WTC11 (cell line): ENCODE results near the gene ARHGEF33. TPM values are rescaled to one million over a fixed set of nuclear protein-coding genes. Genes with fewer than 3 reads are reported as not detected.

Source experiments
- ATAC-seq: fragments of 200-7000 bp; cut with Tn5 transposase; 2 replicates; pipeline ENCODE4 v1.10.0; 2021; ENCODE audit warnings: mild to moderate bottlenecking, moderate library complexity
- CTCF ChIA-PET: fragments of 300-600 bp; sonication (Branson Sonifier 250); formaldehyde crosslinking; loops from one replicate; lab custom pipeline; 2021; ENCODE audit warnings: antibody characterized with exemption; lab: Charles Lee
- POLR2A ChIA-PET: fragments of 350-600 bp; sonication (Branson Sonifier 250); formaldehyde crosslinking; loops from one replicate; lab custom pipeline; 2021; ENCODE audit warnings: antibody characterized with exemption; lab: Charles Lee
- DNase-seq: peaks from one replicate; pipeline ENCODE4 v3.0.0; 2021; ENCODE audit warnings: low spot score
- H3K27ac Mint-ChIP-seq: 2 replicates; pipeline ENCODE4 v1.8.0; 2021; ENCODE audit warnings: mixed read lengths
- H3K27me3 Mint-ChIP-seq: 2 replicates; pipeline ENCODE4 v1.8.0; 2021; ENCODE audit warnings: low read depth, mild to moderate bottlenecking, moderate library complexity, mixed read lengths
- H3K36me3 Mint-ChIP-seq: 2 replicates; pipeline ENCODE4 v1.8.0; 2021; ENCODE audit warnings: mixed read lengths
- H3K4me1 Mint-ChIP-seq: 2 replicates; pipeline ENCODE4 v1.8.0; 2022; ENCODE audit warnings: mixed read lengths
- H3K4me3 Mint-ChIP-seq: 2 replicates; pipeline ENCODE4 v1.8.0; 2021; ENCODE audit warnings: mild to moderate bottlenecking, moderate library complexity, mixed read lengths
- H3K9me3 Mint-ChIP-seq: 2 replicates; pipeline ENCODE4 v1.8.0; 2021; ENCODE audit warnings: mixed read lengths
- E2F5 ChIP-seq: sonication (generic); formaldehyde crosslinking; IDR thresholded peaks from 2 replicates; pipeline ENCODE4 v1.8.1; 2022; ENCODE audit warnings: mild to moderate bottlenecking, moderate library complexity, missing genetic modification reagents
- FOXJ3 ChIP-seq: sonication (generic); formaldehyde crosslinking; IDR thresholded peaks from 2 replicates; pipeline ENCODE4 v1.9.0; 2021; ENCODE audit warnings: missing genetic modification reagents, mild to moderate bottlenecking, borderline replicate concordance
- FOXK1 ChIP-seq: sonication (generic); formaldehyde crosslinking; IDR thresholded peaks from 2 replicates; pipeline ENCODE4 v1.8.0; 2022; ENCODE audit warnings: mild to moderate bottlenecking, moderate library complexity, missing genetic modification reagents
- MYBL2 ChIP-seq: sonication (generic); formaldehyde crosslinking; IDR thresholded peaks from 2 replicates; pipeline ENCODE4 v1.8.1; 2023; ENCODE audit warnings: mild to moderate bottlenecking, moderate library complexity, missing genetic modification reagents
- SMAD4 ChIP-seq: sonication (generic); formaldehyde crosslinking; IDR thresholded peaks from 2 replicates; pipeline ENCODE4 v1.8.0; 2022; ENCODE audit warnings: mild to moderate bottlenecking, missing genetic modification reagents
- TP53 ChIP-seq: sonication (generic); formaldehyde crosslinking; IDR thresholded peaks from 2 replicates; pipeline ENCODE4 v1.8.1; 2023; ENCODE audit warnings: mild to moderate bottlenecking, missing genetic modification reagents
- ZNF416 ChIP-seq: fragments of 250-450 bp; sonication (Bioruptor Pico); IDR thresholded peaks from 2 replicates; pipeline ENCODE4 v1.9.0; 2021; ENCODE audit warnings: mild to moderate bottlenecking, inconsistent platforms
- total RNA-seq: library from RNA; stranded (reverse); gene quantifications from 3 replicates; pipeline ENCODE4 v1.2.3, GENCODE V29; 2021
- TF ChIP-seq, protein P1 (sequence below): sonication (generic); formaldehyde crosslinking; IDR thresholded peaks from 2 replicates; pipeline ENCODE4 v1.8.1; 2023; ENCODE audit warnings: mild to moderate bottlenecking, missing genetic modification reagents, borderline replicate concordance
- TF ChIP-seq, protein P2 (sequence below): sonication (generic); formaldehyde crosslinking; IDR thresholded peaks from 2 replicates; pipeline ENCODE4 v1.8.1; 2023; ENCODE audit warnings: mild to moderate bottlenecking, missing genetic modification reagents, moderate library complexity
- TF ChIP-seq, protein P3 (sequence below): fragments of 250-450 bp; sonication (Bioruptor Pico); IDR thresholded peaks from 2 replicates; pipeline ENCODE4 v1.9.0; 2021; ENCODE audit warnings: mild to moderate bottlenecking
- TF ChIP-seq, protein P4 (sequence below): fragments of 200-600 bp; IDR thresholded peaks from 2 replicates; pipeline ENCODE4 v1.8.0; 2022; ENCODE audit warnings: antibody characterized with exemption
- TF ChIP-seq, protein P5 (sequence below): sonication (generic); formaldehyde crosslinking; IDR thresholded peaks from 2 replicates; pipeline ENCODE4 v1.8.0; 2023; ENCODE audit warnings: mild to moderate bottlenecking, missing genetic modification reagents
- TF ChIP-seq, protein P6 (sequence below): sonication (generic); formaldehyde crosslinking; conservative IDR thresholded peaks from 2 replicates; pipeline ENCODE4 v1.8.1; 2023; ENCODE audit warnings: mild to moderate bottlenecking, low read depth, missing genetic modification reagents, moderate library complexity

ARHGEF33 gene
- total RNA-seq, 1 experiment from 2014 or later = 0.42 TPM

DNA sequence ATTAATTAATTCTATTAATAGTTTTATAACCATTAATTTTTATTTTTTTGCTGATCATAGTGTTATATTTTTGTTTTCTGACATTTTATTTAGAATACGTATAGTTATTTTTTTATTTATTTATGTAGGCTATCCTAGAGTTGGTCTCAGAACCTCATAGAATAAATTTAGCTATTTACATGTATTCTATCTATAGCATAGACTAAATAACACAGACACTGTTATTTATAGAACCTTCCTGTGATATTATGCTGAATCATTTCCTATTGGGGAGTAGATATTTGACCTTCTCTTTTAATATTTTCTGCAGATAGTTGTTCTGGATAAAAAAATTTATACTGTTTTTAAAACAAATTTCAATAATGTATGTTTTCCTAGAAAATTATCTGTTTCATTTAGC lies 20.2 kb downstream of the ARHGEF33 start:
- Mint-ChIP-seq H3K9me3 (no peaks in the 10 kb centered on the region), H3K4me1 (no peaks in the 10 kb centered on the region), H3K27ac (no peak overlapping the region), H3K27me3 (no peaks in the 10 kb centered on the region), H3K4me3 (no peak overlapping the region), H3K36me3 (no peaks in the 10 kb centered on the region)
- no peak for ATAC-seq
- ChIA-PET CTCF (interaction anchor here (3.1 kb wide), 1 partner anchor 38 kb away, joined by 8 read pairs; no protein-coding TSS in a partner anchor), POLR2A (no interaction called here)
- TF ChIP-seq SMAD4 (CRISPR knock-in tag) (no peak), ZNF416 (CRISPR knock-in tag) (no peak), E2F5 (CRISPR knock-in tag) (no peak), TP53 (no peak), MYBL2 (CRISPR knock-in tag) (no peak), FOXJ3 (CRISPR knock-in tag) (no peak), FOXK1 (no peak)
- TF ChIP-seq, protein P1, sequence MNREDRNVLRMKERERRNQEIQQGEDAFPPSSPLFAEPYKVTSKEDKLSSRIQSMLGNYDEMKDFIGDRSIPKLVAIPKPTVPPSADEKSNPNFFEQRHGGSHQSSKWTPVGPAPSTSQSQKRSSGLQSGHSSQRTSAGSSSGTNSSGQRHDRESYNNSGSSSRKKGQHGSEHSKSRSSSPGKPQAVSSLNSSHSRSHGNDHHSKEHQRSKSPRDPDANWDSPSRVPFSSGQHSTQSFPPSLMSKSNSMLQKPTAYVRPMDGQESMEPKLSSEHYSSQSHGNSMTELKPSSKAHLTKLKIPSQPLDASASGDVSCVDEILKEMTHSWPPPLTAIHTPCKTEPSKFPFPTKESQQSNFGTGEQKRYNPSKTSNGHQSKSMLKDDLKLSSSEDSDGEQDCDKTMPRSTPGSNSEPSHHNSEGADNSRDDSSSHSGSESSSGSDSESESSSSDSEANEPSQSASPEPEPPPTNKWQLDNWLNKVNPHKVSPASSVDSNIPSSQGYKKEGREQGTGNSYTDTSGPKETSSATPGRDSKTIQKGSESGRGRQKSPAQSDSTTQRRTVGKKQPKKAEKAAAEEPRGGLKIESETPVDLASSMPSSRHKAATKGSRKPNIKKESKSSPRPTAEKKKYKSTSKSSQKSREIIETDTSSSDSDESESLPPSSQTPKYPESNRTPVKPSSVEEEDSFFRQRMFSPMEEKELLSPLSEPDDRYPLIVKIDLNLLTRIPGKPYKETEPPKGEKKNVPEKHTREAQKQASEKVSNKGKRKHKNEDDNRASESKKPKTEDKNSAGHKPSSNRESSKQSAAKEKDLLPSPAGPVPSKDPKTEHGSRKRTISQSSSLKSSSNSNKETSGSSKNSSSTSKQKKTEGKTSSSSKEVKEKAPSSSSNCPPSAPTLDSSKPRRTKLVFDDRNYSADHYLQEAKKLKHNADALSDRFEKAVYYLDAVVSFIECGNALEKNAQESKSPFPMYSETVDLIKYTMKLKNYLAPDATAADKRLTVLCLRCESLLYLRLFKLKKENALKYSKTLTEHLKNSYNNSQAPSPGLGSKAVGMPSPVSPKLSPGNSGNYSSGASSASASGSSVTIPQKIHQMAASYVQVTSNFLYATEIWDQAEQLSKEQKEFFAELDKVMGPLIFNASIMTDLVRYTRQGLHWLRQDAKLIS = no peak
- TF ChIP-seq, protein P2, sequence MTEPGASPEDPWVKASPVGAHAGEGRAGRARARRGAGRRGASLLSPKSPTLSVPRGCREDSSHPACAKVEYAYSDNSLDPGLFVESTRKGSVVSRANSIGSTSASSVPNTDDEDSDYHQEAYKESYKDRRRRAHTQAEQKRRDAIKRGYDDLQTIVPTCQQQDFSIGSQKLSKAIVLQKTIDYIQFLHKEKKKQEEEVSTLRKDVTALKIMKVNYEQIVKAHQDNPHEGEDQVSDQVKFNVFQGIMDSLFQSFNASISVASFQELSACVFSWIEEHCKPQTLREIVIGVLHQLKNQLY (CRISPR knock-in tag) = no peak
- TF ChIP-seq, protein P3, sequence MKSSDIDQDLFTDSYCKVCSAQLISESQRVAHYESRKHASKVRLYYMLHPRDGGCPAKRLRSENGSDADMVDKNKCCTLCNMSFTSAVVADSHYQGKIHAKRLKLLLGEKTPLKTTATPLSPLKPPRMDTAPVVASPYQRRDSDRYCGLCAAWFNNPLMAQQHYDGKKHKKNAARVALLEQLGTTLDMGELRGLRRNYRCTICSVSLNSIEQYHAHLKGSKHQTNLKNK = no peak
- TF ChIP-seq, protein P4, sequence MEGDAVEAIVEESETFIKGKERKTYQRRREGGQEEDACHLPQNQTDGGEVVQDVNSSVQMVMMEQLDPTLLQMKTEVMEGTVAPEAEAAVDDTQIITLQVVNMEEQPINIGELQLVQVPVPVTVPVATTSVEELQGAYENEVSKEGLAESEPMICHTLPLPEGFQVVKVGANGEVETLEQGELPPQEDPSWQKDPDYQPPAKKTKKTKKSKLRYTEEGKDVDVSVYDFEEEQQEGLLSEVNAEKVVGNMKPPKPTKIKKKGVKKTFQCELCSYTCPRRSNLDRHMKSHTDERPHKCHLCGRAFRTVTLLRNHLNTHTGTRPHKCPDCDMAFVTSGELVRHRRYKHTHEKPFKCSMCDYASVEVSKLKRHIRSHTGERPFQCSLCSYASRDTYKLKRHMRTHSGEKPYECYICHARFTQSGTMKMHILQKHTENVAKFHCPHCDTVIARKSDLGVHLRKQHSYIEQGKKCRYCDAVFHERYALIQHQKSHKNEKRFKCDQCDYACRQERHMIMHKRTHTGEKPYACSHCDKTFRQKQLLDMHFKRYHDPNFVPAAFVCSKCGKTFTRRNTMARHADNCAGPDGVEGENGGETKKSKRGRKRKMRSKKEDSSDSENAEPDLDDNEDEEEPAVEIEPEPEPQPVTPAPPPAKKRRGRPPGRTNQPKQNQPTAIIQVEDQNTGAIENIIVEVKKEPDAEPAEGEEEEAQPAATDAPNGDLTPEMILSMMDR = no peak
- TF ChIP-seq, protein P5, sequence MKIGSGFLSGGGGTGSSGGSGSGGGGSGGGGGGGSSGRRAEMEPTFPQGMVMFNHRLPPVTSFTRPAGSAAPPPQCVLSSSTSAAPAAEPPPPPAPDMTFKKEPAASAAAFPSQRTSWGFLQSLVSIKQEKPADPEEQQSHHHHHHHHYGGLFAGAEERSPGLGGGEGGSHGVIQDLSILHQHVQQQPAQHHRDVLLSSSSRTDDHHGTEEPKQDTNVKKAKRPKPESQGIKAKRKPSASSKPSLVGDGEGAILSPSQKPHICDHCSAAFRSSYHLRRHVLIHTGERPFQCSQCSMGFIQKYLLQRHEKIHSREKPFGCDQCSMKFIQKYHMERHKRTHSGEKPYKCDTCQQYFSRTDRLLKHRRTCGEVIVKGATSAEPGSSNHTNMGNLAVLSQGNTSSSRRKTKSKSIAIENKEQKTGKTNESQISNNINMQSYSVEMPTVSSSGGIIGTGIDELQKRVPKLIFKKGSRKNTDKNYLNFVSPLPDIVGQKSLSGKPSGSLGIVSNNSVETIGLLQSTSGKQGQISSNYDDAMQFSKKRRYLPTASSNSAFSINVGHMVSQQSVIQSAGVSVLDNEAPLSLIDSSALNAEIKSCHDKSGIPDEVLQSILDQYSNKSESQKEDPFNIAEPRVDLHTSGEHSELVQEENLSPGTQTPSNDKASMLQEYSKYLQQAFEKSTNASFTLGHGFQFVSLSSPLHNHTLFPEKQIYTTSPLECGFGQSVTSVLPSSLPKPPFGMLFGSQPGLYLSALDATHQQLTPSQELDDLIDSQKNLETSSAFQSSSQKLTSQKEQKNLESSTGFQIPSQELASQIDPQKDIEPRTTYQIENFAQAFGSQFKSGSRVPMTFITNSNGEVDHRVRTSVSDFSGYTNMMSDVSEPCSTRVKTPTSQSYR (CRISPR knock-in tag) = no peak
- TF ChIP-seq, protein P6, sequence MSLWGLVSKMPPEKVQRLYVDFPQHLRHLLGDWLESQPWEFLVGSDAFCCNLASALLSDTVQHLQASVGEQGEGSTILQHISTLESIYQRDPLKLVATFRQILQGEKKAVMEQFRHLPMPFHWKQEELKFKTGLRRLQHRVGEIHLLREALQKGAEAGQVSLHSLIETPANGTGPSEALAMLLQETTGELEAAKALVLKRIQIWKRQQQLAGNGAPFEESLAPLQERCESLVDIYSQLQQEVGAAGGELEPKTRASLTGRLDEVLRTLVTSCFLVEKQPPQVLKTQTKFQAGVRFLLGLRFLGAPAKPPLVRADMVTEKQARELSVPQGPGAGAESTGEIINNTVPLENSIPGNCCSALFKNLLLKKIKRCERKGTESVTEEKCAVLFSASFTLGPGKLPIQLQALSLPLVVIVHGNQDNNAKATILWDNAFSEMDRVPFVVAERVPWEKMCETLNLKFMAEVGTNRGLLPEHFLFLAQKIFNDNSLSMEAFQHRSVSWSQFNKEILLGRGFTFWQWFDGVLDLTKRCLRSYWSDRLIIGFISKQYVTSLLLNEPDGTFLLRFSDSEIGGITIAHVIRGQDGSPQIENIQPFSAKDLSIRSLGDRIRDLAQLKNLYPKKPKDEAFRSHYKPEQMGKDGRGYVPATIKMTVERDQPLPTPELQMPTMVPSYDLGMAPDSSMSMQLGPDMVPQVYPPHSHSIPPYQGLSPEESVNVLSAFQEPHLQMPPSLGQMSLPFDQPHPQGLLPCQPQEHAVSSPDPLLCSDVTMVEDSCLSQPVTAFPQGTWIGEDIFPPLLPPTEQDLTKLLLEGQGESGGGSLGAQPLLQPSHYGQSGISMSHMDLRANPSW (CRISPR knock-in tag) = no peak
- no peak for DNase-seq
